OCI-LY3 (cell line): Measurements from ENCODE around the gene LINC01488.

Source experiments
- H2AFZ ChIP-seq: fragments of 200-600, 300-600 bp; shearing (Covaris generic); 2 replicates; pipeline ENCODE4 v1.6.0; 2014; ENCODE audit warnings: antibody characterized with exemption, low read depth, low read length
- H3K27ac ChIP-seq: fragments of 200-600, 300-600 bp; sonication (generic); 2 replicates; pipeline ENCODE4 v1.5.1; 2014; ENCODE audit warnings: mild to moderate bottlenecking, low read length, moderate library complexity, mixed read lengths
- H3K27me3 ChIP-seq: fragments of 200-600, 300-600 bp; sonication (generic); 2 replicates; pipeline ENCODE4 v1.6.1; 2014; ENCODE audit warnings: low read depth, low read length, mixed read lengths
- H3K36me3 ChIP-seq: fragments of 200-600, 300-600 bp; sonication (generic); replicated peaks from 2 replicates; pipeline ENCODE3; 2014; ENCODE audit warnings: low read depth, low read length, mixed read lengths
- H3K4me1 ChIP-seq: fragments of 300-600, 200-600 bp; sonication (generic); 2 replicates; pipeline ENCODE4 v1.6.1; 2014; ENCODE audit warnings: low read length, mixed read lengths
- H3K4me2 ChIP-seq: fragments of 200-600, 300-600 bp; sonication (generic); 2 replicates; pipeline ENCODE4 v1.6.1; 2014; ENCODE audit warnings: low read length, mixed read lengths
- H3K4me3 ChIP-seq: fragments of 300-600, 200-600 bp; sonication (generic); 2 replicates; pipeline ENCODE4 v1.5.1; 2014; ENCODE audit warnings: antibody characterized with exemption, mild to moderate bottlenecking, low read length, moderate library complexity
- H3K79me2 ChIP-seq: fragments of 300-600, 200-600 bp; shearing (Covaris generic); 2 replicates; pipeline ENCODE4 v1.6.1; 2014; ENCODE audit warnings: mild to moderate bottlenecking, low read length, mixed read lengths
- H3K9ac ChIP-seq: fragments of 300-600, 200-600 bp; shearing (Covaris generic); 2 replicates; pipeline ENCODE4 v1.6.0; 2014; ENCODE audit warnings: mild to moderate bottlenecking, low read length, moderate library complexity
- H3K9me3 ChIP-seq: fragments of 200-600, 300-600 bp; shearing (Covaris generic); 2 replicates; pipeline ENCODE4 v1.6.1; 2014; ENCODE audit warnings: low read length, mixed read lengths; ENCODE audit not compliant: insufficient read depth
- H4K20me1 ChIP-seq: fragments of 200-600, 300-600 bp; sonication (generic); 2 replicates; pipeline ENCODE4 v1.6.1; 2016; ENCODE audit warnings: low read length, mixed read lengths; ENCODE audit not compliant: insufficient read depth
- EZH2phosphoT487 ChIP-seq: fragments of 200-600 bp; shearing (Covaris generic); IDR thresholded peaks from 2 replicates; pipeline ENCODE4 v1.6.1; 2018; ENCODE audit warnings: antibody characterized with exemption, mixed run types, low read depth
- TF ChIP-seq, protein P1 (sequence below): fragments of 200-600, 300-600 bp; sonication (generic); IDR thresholded peaks from 2 replicates; pipeline ENCODE4 v1.5.1; 2014; ENCODE audit warnings: antibody characterized with exemption, low read length, low read depth

Gene LINC01488

DNA sequence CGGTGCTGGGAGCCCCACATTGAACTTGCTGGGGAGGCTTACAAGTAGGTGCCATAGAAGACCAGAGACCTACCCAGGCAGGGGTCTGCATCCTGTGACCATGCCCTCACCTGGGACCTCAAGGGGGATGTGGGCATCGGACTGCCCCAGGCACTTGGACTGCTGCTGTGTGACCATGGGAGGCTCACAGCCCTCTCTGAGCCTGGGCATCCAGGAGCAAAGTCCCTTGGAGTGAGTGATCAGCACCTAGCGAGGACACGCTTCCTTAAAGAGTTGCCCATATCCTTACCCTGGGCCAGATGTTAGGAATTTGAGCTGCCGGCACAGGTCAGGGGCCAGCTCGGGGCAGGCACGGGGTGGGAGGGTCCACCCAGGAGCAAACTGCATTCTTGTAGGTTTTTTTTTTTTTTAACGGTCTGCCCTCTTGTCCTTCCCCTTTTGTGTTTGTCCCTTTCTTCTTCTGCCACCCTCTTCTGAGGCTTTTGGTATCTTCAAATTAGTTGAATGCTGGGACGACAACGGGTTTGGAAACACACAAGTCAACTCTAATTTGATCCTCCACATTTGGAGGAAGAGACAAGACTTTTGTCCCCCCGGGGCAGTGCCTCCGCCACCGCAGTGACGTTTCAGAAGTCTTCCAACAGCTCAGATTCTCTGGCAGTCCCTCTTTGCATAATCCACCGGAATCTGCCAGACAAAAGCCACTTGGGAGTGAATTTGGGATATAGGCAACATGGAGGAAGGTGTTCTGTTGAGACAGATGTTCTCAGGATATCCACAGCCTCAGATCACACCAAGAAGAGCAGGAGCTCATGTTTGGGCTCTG lies 46.1 kb upstream of the LINC01488 start:
- H3K79me2 ChIP-seq, result no peaks in the 10 kb centered on the region
- TF ChIP-seq, protein P1, sequence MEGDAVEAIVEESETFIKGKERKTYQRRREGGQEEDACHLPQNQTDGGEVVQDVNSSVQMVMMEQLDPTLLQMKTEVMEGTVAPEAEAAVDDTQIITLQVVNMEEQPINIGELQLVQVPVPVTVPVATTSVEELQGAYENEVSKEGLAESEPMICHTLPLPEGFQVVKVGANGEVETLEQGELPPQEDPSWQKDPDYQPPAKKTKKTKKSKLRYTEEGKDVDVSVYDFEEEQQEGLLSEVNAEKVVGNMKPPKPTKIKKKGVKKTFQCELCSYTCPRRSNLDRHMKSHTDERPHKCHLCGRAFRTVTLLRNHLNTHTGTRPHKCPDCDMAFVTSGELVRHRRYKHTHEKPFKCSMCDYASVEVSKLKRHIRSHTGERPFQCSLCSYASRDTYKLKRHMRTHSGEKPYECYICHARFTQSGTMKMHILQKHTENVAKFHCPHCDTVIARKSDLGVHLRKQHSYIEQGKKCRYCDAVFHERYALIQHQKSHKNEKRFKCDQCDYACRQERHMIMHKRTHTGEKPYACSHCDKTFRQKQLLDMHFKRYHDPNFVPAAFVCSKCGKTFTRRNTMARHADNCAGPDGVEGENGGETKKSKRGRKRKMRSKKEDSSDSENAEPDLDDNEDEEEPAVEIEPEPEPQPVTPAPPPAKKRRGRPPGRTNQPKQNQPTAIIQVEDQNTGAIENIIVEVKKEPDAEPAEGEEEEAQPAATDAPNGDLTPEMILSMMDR, result no peak
- no peak for TF ChIP-seq EZH2phosphoT487
- no peak overlapping the region for H3K27ac ChIP-seq
- peaks cover 22% of the 10 kb centered on the region for H3K27me3 ChIP-seq
- H3K4me3 ChIP-seq, result no peak overlapping the region
- no peaks in the 10 kb centered on the region for H3K4me1 ChIP-seq
- H3K9ac ChIP-seq, result no peak overlapping the region
- H3K9me3 ChIP-seq, result no peaks in the 10 kb centered on the region
- no peaks in the 10 kb centered on the region for H3K36me3 ChIP-seq
- H2AFZ ChIP-seq, result no peak overlapping the region
- no peak overlapping the region for H3K4me2 ChIP-seq
- H4K20me1 ChIP-seq, result no peaks in the 10 kb centered on the region

- no peaks in the 10 kb centered on the region for H3K79me2 ChIP-seq
- H3K27ac ChIP-seq, result no peak overlapping the region
- no peaks in the 10 kb centered on the region for H3K4me1 ChIP-seq
- H2AFZ ChIP-seq, result no peak overlapping the region
- TF ChIP-seq EZH2phosphoT487, result no peak
- TF ChIP-seq, protein P1, result no peak
- H3K9ac ChIP-seq, result no peak overlapping the region
- H3K4me3 ChIP-seq, result no peak overlapping the region
- no peak overlapping the region for H3K4me2 ChIP-seq
- H3K27me3 ChIP-seq, result peaks cover 22% of the 10 kb centered on the region
- H4K20me1 ChIP-seq, result no peaks in the 10 kb centered on the region
- H3K36me3 ChIP-seq, result no peaks in the 10 kb centered on the region
- no peaks in the 10 kb centered on the region for H3K9me3 ChIP-seq
Observed at GRCh38 chr11:69436041-69436982, 45.2 kb upstream of the LINC01488 start.

DNA sequence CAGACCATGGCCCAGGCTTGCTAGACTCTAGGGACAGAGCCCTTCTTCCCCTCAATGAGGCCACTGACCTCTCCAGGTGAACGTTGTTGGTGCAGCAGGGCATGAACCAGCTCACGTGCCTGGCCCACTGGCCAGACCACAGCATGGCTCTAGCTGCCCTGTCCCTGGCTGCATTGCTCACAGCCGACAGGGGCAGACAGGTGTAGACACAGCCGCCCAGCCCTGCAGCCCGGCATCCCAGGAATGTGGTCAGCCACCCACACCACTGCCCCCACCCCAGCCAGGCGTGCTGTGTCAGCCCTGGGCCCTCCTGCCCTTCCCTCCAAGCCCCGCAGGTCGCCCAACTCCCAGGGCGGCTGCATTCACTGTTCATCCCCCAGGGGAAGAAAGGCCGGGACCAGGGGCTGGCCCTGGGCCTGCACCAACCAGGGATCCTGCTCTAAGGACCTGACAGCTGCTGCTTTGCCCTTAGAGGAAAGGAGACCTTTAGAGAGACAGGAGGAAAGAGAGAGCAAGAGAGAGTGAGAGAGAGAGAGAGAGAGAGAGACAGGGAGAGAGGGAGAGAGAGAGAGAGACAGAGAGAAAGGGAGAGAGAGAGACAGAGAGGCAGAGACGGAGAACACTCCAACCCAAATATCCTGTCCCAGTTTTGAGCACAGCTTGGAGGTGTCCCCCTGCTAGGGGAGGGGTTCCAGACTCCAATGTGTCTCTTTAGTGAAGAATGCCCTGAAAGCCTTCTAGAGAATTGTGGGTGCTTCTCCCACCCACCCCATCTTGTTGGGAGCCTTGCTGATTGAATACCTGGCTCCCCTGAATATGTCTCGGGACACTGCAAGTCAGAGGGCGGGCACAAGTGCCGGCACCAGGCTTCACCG lies 44.2 kb upstream of the LINC01488 start:
- no peaks in the 10 kb centered on the region for H4K20me1 ChIP-seq
- H3K27ac ChIP-seq, result no peak overlapping the region
- peaks cover 22% of the 10 kb centered on the region for H3K27me3 ChIP-seq
- H3K36me3 ChIP-seq, result no peaks in the 10 kb centered on the region
- H2AFZ ChIP-seq, result no peak overlapping the region
- H3K4me3 ChIP-seq, result no peak overlapping the region
- H3K4me1 ChIP-seq, result peaks cover 3% of the 10 kb centered on the region
- H3K9ac ChIP-seq, result no peak overlapping the region
- no peaks in the 10 kb centered on the region for H3K79me2 ChIP-seq
- H3K4me2 ChIP-seq, result no peak overlapping the region
- no peak for TF ChIP-seq EZH2phosphoT487
- TF ChIP-seq, protein P1, result no peak
- H3K9me3 ChIP-seq, result no peaks in the 10 kb centered on the region
